Epithelial cell of prostate (primary cell): Measurements from ENCODE around the gene FYTTD1.

ENCODE experiments used
- DNase-seq: peaks from one replicate; pipeline ENCODE4 v3.0.0-alpha.2; 2011; ENCODE audit warnings: low read depth, low spot score
- H3K27ac ChIP-seq: fragments of 450-650 bp; 2 replicates; pipeline ENCODE4 v1.5.1; 2017; ENCODE audit warnings: mild to moderate bottlenecking

FYTTD1 gene

DNA sequence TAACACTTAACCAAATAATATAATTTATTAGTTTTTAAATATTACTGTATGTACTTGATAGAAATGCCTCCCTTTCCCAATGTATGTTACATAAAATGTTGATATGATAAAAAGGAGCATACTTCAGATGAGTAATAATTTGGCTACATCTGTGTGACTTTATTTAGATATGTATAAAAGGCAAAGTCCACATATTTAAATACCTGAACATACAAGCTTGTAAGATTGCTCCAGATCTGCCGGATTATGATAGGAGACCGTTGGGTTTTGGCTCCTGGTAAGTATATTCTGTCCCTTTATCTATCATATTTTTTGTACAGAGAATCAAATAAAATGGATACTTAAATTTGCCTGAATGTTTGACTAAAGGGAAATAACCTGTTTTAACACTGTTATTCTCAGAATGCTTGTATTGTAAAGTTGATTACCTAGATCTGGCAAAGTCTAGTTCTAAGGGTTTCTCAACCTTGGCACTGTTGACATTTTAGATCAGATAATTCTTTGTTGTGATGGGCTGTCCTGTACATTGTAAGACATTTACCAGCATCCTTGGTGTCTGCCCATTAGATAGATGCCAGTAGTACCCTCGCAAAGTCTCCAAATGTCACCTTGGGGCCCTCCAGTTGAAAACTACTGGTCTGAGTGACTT is 79.8 kb downstream of the FYTTD1 start:
- DNase-seq, result no peak
- H3K27ac ChIP-seq, result no peak overlapping the region

DNA sequence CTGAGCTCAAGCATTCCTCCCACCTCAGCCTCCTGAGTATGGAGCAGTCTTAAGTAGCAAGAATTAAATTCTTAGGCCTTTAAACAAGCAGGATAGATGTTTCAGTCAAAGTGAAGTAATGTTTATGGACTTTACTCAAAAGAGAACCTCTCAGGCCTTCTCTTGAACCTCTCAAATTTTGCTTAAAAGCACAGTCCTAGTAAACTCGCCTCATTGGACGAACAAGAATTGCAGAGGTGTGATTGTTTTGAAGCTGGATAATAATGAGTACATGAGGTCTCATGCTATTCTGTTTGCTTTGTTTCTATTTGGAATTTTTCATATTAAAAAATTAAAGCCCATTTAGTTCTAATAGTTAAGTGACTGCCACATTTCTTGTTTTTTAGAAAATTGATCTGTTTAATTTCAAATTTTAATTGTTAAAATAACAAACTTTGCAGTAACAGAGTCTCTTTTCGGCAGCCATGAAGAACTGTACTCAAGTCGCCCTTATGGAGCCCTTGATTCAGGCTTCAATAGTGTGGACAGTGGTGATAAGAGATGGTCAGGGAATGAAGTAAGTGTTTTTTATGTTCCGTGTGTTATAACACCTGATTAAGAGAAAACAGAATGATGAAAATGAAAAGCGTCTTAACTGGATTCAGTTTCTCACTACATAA is 80.8 kb downstream of the FYTTD1 start:
- DNase-seq, result no peak

DNA sequence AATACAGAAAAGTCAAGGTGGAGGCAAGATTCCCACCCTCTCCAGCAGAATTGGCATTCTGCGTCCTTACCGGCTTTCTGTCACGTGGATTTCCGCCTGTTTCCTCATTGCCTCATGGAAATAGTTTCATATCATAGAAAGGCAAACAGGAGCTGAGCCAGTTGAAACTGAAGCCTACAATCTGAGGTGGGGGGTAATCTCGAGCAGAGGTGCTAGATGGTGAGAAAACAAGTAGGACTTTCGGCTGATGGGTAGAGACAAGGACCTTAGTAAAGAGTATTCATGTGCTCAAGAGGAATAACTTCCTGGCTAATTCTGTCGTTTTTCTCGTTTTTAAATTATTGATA is 81.3 kb downstream of the FYTTD1 start:
- H3K27ac ChIP-seq, result no peak overlapping the region
- no peak for DNase-seq

More for the DNA sequence above, 80.8 kb downstream of the FYTTD1 start:
- H3K27ac ChIP-seq, result no peak overlapping the region

DNA sequence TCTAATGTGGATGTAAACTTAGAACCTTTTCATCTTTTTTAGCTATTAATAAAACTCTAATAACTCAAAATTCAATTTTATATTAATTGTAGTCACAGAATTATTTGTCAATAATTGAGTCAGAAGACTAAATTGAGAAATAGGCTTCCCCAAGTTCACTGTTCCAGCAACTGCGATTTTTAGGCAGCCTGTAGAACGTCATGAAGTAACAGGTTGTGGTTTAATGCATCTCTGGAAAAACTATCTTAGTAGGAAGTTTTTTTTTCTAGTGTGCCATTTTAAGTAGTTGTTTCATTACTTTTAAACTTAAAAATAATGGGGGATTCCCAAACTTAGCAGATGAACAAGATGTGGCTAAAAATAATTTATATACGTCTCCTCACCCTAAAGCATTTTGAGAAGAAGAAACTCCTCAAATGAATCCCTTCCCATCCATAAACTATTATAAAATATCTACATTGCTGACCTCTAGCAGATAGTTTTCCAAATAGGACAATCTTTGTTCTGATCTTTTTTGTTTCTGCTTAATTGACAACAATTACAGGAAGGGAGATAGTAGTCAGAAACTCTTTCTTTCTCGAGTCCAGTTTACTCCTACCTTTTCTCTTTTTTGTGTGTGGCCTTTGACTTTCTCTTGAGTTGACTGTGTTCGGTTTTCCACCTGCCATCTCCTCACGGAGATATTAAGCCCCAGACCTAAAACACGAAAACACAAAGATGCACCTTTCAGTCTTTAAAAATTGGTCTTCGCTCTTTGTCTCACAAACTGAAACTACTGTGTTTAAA is 84.4 kb downstream of the FYTTD1 start:
- DNase-seq, result no peak
- no peak overlapping the region for H3K27ac ChIP-seq

DNA sequence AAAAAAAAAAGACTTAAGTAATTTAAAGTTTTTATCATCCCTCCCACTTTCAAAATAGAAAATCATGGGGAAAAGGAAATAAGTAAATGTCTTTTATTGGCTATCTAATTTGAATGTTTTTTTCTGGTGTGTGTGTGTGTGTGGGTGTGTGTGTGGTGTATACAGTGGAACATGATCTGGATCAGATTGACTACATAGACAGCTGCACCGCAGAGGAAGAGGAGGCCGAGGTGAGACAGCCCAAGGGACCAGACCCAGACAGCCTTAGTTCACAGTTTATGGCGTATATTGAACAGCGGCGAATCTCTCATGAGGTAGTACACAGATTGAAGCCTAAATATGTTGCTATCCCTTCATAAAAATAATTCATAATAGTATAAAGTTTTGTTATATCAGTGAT is 85.8 kb downstream of the FYTTD1 start:
- DNase-seq, result no peak
- H3K27ac ChIP-seq, result no peak overlapping the region

DNA sequence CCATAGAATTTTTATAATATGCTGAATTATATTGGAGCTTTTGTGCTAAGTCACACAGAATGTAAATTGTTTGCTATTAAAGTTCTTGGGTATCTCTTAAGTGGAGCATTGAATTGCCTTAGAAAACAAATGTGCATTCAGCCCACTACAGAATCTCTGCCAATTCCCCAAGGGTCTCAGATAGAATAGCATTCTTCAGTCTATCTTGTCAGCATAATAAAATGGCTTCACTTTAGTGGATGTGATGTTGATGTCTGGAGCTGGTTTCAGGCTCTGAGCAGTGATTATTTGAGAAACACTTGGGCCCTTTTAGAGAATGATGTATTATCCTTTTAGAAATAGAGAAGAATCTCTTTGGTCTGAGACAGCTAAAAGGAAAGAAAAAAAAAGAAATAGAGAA is 86.6 kb downstream of the FYTTD1 start:
- no peak for DNase-seq
- H3K27ac ChIP-seq, result no peak overlapping the region
